ENCODE measurements around the gene NT5C3B.
A peak's percentile ranks its signal among the peaks of the same experiment; 100 is the strongest.
"Not testable (repeated sequence)": the region's sequence is repeated elsewhere in the genome, so short reads cannot be mapped to it uniquely, and the experiment has no call there.

NT5C3B gene

DNA sequence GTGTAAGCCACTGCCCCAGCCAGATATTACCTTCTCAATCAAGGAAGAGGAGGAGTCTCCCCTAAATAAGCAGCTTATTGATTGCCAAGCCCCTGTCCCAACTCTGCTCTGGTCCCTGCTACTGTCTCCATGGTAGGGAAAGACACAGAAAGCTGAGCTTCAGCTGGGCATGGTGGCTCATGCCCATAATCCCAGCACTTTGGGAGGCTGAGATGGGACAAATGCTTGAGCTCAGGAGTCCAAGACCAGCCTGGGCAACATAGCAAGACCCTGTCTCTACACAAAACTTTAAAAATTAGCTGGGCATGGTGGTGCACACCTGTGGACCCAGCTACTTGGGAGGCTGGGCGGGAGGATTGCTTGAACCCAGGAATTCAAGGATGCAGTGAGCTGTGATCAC is 56.1 kb downstream of the NT5C3B start:
- no peak overlapping the region for H3K4me3 ChIP-seq (replicated peaks; ENCODE audit: low read depth, low read length)
- TF ChIP-seq, protein P1, sequence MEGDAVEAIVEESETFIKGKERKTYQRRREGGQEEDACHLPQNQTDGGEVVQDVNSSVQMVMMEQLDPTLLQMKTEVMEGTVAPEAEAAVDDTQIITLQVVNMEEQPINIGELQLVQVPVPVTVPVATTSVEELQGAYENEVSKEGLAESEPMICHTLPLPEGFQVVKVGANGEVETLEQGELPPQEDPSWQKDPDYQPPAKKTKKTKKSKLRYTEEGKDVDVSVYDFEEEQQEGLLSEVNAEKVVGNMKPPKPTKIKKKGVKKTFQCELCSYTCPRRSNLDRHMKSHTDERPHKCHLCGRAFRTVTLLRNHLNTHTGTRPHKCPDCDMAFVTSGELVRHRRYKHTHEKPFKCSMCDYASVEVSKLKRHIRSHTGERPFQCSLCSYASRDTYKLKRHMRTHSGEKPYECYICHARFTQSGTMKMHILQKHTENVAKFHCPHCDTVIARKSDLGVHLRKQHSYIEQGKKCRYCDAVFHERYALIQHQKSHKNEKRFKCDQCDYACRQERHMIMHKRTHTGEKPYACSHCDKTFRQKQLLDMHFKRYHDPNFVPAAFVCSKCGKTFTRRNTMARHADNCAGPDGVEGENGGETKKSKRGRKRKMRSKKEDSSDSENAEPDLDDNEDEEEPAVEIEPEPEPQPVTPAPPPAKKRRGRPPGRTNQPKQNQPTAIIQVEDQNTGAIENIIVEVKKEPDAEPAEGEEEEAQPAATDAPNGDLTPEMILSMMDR (IDR thresholded peaks at IDR 0.05; ENCODE audit: low read depth, low read length, missing control alignments), result no peak
- no peak for DNase-seq (ENCODE audit: extremely low read depth, low read depth)

DNA sequence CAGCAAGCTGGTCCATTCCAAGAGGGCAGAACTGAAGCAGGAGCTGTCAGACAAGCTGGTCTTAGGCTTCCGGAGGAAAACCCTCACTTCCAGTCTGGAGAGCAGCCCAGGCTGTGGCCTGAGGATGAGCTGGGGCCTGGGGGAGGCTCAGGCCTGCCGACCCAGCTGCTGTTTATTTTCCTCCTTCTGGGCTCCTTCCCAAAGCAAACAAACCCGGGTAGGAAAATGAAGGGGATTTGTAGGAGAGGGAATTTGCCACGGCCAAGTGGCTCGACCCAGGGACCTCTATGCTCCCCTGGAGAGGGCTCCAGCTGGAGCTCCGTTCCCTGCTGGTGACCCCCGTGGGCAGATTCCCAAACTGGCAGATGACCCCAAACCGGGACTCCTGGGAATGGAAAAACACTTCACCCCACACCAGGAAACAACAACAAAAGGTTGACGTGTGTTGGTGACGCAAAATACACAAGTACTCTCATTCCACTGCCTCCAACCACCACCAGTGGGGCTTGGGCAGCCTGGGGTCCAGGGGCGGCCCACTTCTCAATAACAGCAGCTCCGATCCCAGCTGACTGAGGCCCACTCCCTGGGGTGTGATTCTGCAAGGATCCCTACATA is 58.4 kb downstream of the NT5C3B start:
- H3K4me3 ChIP-seq (replicated peaks; ENCODE audit: low read depth, low read length), result no peak overlapping the region
- peak; percentile 84 for DNase-seq (ENCODE audit: extremely low read depth, low read depth)
- TF ChIP-seq, protein P1 (IDR thresholded peaks at IDR 0.05; ENCODE audit: low read depth, low read length, missing control alignments), result no peak

DNA sequence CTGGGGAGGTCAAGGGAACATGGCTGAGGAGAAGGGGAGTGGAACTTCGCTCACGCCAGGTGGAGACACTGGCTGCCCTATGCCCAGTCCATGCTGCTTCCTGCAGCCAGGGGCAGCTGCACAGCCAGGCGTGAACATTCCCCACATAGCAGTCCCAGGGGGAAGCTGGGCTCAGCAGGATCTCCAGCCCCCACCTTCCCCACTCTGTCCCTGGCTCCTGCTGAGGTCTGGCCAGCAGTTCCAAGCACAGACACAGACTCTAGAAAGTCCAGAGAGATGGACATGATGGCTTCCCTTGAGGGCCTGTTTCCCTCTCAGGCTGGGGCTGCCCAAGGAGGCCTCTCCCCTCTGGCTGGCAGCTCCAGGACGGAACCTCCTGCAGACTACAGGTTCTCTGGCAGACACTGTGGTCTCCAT is 58.9 kb downstream of the NT5C3B start:
- TF ChIP-seq, protein P1 (IDR thresholded peaks at IDR 0.05; ENCODE audit: low read depth, low read length, missing control alignments), result no peak
- no peak for DNase-seq (ENCODE audit: extremely low read depth, low read depth)
- H3K4me3 ChIP-seq (replicated peaks; ENCODE audit: low read depth, low read length), result no peak overlapping the region

DNA sequence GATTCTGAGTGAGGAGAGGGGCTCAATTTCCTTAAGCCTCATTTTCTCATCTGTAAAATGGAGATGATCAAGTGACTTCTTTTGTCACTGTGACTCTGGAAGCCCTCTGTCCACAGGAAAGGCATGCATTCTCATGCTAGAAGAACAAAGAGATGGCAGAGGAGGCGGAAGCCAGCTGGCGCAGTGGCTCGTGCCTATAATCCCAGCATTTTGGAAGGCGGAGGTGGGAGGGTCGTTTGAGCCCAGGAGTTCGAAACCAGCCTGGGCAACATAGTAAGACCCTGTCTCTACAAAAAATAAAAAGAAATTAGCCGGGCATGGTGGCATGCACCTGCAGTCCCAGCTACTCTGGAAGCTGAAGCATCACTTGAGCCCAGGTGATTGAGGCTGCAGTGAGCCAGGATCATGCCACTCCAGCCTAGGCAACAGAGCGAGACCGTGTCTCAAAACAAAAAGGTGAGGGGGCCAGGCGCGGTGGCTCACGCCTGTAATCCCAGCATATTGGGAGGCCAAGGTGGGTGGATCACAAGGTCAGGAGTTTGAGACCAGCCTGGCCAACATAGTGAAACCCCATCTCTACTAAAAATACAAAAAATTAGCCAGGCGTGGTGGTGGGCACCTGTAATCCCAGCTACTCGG is 59.7 kb downstream of the NT5C3B start:
- DNase-seq (ENCODE audit: extremely low read depth, low read depth); H3K4me3 ChIP-seq (replicated peaks; ENCODE audit: low read depth, low read length): not testable (repeated sequence)

DNA sequence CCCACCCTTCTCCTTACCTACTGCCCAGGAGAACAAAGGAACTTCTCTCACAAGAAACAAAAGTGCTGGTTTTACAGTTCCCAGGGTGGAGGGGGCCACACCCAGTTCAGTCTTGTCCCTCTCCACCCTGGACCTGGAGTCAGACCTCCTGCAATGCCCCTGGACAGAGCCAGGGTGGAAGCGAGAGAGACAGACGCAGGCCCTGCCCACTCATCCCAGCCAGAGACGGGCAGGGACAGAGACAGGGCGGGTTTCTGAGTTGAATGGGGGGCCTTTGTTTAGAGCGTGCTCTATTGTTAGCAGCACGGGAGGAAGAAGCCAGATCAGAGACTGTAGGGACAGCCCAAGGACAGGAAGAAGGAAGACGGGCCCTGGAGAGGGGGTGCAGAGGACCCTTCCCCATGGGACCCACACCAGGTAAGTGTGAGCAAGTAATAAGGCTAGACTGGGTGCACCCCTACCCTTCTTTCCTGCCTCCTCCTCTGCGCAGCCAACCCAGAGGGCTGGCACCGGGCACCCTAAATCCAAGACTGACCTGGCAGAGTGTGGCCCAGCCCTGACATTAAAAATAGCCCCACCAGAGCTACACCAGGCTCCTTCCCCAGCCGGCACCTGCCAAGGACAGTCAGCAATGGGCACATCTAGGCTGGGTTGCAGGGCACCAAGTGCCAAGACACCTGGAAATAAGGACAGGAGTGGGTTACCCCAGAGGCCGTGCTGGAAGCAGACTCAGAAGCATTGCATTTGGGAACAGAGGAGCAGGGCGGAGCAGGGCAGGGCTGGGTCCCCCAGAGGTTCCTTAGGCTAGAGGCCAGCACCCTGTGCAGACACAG is 60.4 kb downstream of the NT5C3B start:
- no peak for DNase-seq (ENCODE audit: extremely low read depth, low read depth)
- TF ChIP-seq, protein P1 (IDR thresholded peaks at IDR 0.05; ENCODE audit: low read depth, low read length, missing control alignments), result no peak
- H3K4me3 ChIP-seq (replicated peaks; ENCODE audit: low read depth, low read length), result no peak overlapping the region
